ENCODE measurements around the gene ANXA8L1.
"Not testable (repeated sequence)": the region's sequence is repeated elsewhere in the genome, so short reads cannot be mapped to it uniquely, and the experiment has no call there.

The ANXA8L1 gene

GRCh38 chr10:46398212-46398886 is 22.8 kb downstream of the ANXA8L1 start:
- DNase-seq = not testable (repeated sequence)

GRCh38 chr10:46409556-46409955 is 34.0 kb downstream of the ANXA8L1 start:
- not testable (repeated sequence) for DNase-seq

- DNase-seq = not testable (repeated sequence)
Measured at GRCh38 chr10:46411123-46411522, 35.5 kb downstream of the ANXA8L1 start.

- not testable (repeated sequence) for DNase-seq
Measured at GRCh38 chr10:46412665-46413064, 37.1 kb downstream of the ANXA8L1 start.

GRCh38 chr10:46415291-46415690 is 39.7 kb downstream of the ANXA8L1 start:
- not testable (repeated sequence) for DNase-seq

GRCh38 chr10:46418283-46418682 is 42.7 kb downstream of the ANXA8L1 start:
- not testable (repeated sequence) for DNase-seq

- not testable (repeated sequence) for DNase-seq
Measured at GRCh38 chr10:46419570-46420379, 44.2 kb downstream of the ANXA8L1 start.

- DNase-seq = not testable (repeated sequence)
Measured at GRCh38 chr10:46423550-46423949, 48.0 kb downstream of the ANXA8L1 start.

GRCh38 chr10:46440942-46441341 is 65.4 kb downstream of the ANXA8L1 start:
- not testable (repeated sequence) for DNase-seq

All from activated gamma-delta T cell (primary cell).